Measurements from ENCODE around the gene CCKAR. TPM values are rescaled to one million over a fixed set of nuclear protein-coding genes. Genes with fewer than 3 reads are reported as not detected.
"Not testable (repeated sequence)": the region's sequence is repeated elsewhere in the genome, so short reads cannot be mapped to it uniquely, and the experiment has no call there.

CCKAR gene
- total and polyA plus RNA-seq, 2 donors, result 0.05 to 0.09 TPM

- H3K4me3 ChIP-seq (ENCODE audit: low read length in 2 of 2), result no peak overlapping the region
- H3K27me3 ChIP-seq (ENCODE audit: control insufficient read depth in 2 of 2, insufficient read depth in 1 of 2, low read length in 1 of 2), result no peaks in the 10 kb centered on the region
- no peaks in the 10 kb centered on the region for H3K4me1 ChIP-seq (ENCODE audit: control insufficient read depth in 2 of 2, insufficient read depth in 2 of 2, low read length in 2 of 2)
- DNase-seq (ENCODE audit: low read depth in 6 of 9, low spot score in 9 of 9), result no peak
- H3K9me3 ChIP-seq (ENCODE audit: control insufficient read depth in 2 of 2, insufficient read depth in 1 of 2, low read length in 1 of 2), result no peaks in the 10 kb centered on the region
- H3K27ac ChIP-seq (ENCODE audit: low read depth in 1 of 2, low read length in 1 of 2), result no peak overlapping the region
- H3K36me3 ChIP-seq (ENCODE audit: control insufficient read depth in 2 of 2, insufficient read depth in 2 of 2, low read length in 1 of 2), result no peaks in the 10 kb centered on the region
- WGBS, result 90% methylated on average over 3 of the region's 3 CpGs
Observed at GRCh38 chr4:26522478-26522877, 32.2 kb upstream of the CCKAR start.

GRCh38 chr4:26520728-26521450 is 30.6 kb upstream of the CCKAR start:
- no peaks in the 10 kb centered on the region for H3K9me3 ChIP-seq (ENCODE audit: control insufficient read depth in 2 of 2, insufficient read depth in 1 of 2, low read length in 1 of 2)
- H3K27ac ChIP-seq (ENCODE audit: low read depth in 1 of 2, low read length in 1 of 2), result no peak overlapping the region
- H3K4me3 ChIP-seq (ENCODE audit: low read length in 2 of 2), result no peak overlapping the region
- no peaks in the 10 kb centered on the region for H3K36me3 ChIP-seq (ENCODE audit: control insufficient read depth in 2 of 2, insufficient read depth in 2 of 2, low read length in 1 of 2)
- H3K4me1 ChIP-seq (ENCODE audit: control insufficient read depth in 2 of 2, insufficient read depth in 2 of 2, low read length in 2 of 2), result no peaks in the 10 kb centered on the region
- H3K27me3 ChIP-seq (ENCODE audit: control insufficient read depth in 2 of 2, insufficient read depth in 1 of 2, low read length in 1 of 2), result no peaks in the 10 kb centered on the region
- 94% methylated on average over 7 of the region's 7 CpGs for WGBS
- no peak for DNase-seq (ENCODE audit: low read depth in 6 of 9, low spot score in 9 of 9)

GRCh38 chr4:26515936-26516335 is 25.7 kb upstream of the CCKAR start:
- H3K9me3 ChIP-seq (ENCODE audit: control insufficient read depth in 2 of 2, insufficient read depth in 1 of 2, low read length in 1 of 2), result no peaks in the 10 kb centered on the region
- no peak for DNase-seq (ENCODE audit: low read depth in 6 of 9, low spot score in 9 of 9)
- H3K4me3 ChIP-seq (ENCODE audit: low read length in 2 of 2), result no peak overlapping the region
- H3K4me1 ChIP-seq (ENCODE audit: control insufficient read depth in 2 of 2, insufficient read depth in 2 of 2, low read length in 2 of 2), result no peaks in the 10 kb centered on the region
- no peaks in the 10 kb centered on the region for H3K27me3 ChIP-seq (ENCODE audit: control insufficient read depth in 2 of 2, insufficient read depth in 1 of 2, low read length in 1 of 2)
- 84% methylated on average over 2 of the region's 2 CpGs for WGBS
- no peak overlapping the region for H3K27ac ChIP-seq (ENCODE audit: low read depth in 1 of 2, low read length in 1 of 2)
- H3K36me3 ChIP-seq (ENCODE audit: control insufficient read depth in 2 of 2, insufficient read depth in 2 of 2, low read length in 1 of 2), result no peaks in the 10 kb centered on the region

GRCh38 chr4:26510334-26510964 is 20.2 kb upstream of the CCKAR start:
- no peak overlapping the region for H3K4me3 ChIP-seq (ENCODE audit: low read length in 2 of 2)
- no peaks in the 10 kb centered on the region for H3K4me1 ChIP-seq (ENCODE audit: control insufficient read depth in 2 of 2, insufficient read depth in 2 of 2, low read length in 2 of 2)
- no peaks in the 10 kb centered on the region for H3K36me3 ChIP-seq (ENCODE audit: control insufficient read depth in 2 of 2, insufficient read depth in 2 of 2, low read length in 1 of 2)
- WGBS, result 59% methylated on average over 4 of the region's 4 CpGs
- no peak for DNase-seq (ENCODE audit: low read depth in 6 of 9, low spot score in 9 of 9)
- H3K9me3 ChIP-seq (ENCODE audit: control insufficient read depth in 2 of 2, insufficient read depth in 1 of 2, low read length in 1 of 2), result no peaks in the 10 kb centered on the region
- H3K27me3 ChIP-seq (ENCODE audit: control insufficient read depth in 2 of 2, insufficient read depth in 1 of 2, low read length in 1 of 2), result no peaks in the 10 kb centered on the region
- no peak overlapping the region for H3K27ac ChIP-seq (ENCODE audit: low read depth in 1 of 2, low read length in 1 of 2)

- 94% methylated on average over 8 of the region's 8 CpGs for WGBS
- H3K27ac ChIP-seq (ENCODE audit: low read depth in 1 of 2, low read length in 1 of 2), result no peak overlapping the region
- no peak for DNase-seq (ENCODE audit: low read depth in 6 of 9, low spot score in 9 of 9)
Observed at GRCh38 chr4:26509681-26510333, 19.5 kb upstream of the CCKAR start.

GRCh38 chr4:26507286-26507685 is 17.0 kb upstream of the CCKAR start:
- Histone ChIP-seq H3K27ac (ENCODE audit: low read depth in 1 of 2, low read length in 1 of 2) (no peak overlapping the region), H3K4me3 (ENCODE audit: low read length in 2 of 2) (no peak overlapping the region), H3K4me1 (ENCODE audit: control insufficient read depth in 2 of 2, insufficient read depth in 2 of 2, low read length in 2 of 2) (no peaks in the 10 kb centered on the region), H3K9me3 (ENCODE audit: control insufficient read depth in 2 of 2, insufficient read depth in 1 of 2, low read length in 1 of 2) (no peaks in the 10 kb centered on the region), H3K36me3 (ENCODE audit: control insufficient read depth in 2 of 2, insufficient read depth in 2 of 2, low read length in 1 of 2) (no peaks in the 10 kb centered on the region), H3K27me3 (ENCODE audit: control insufficient read depth in 2 of 2, insufficient read depth in 1 of 2, low read length in 1 of 2) (no peaks in the 10 kb centered on the region)
- WGBS, result 91% methylated on average over 4 of the region's 4 CpGs
- DNase-seq (ENCODE audit: low read depth in 6 of 9, low spot score in 9 of 9), result no peak

More at GRCh38 chr4:26509681-26510333, 19.5 kb upstream of the CCKAR start:
- H3K36me3 ChIP-seq (ENCODE audit: control insufficient read depth in 2 of 2, insufficient read depth in 2 of 2, low read length in 1 of 2), result no peaks in the 10 kb centered on the region
- H3K27me3 ChIP-seq (ENCODE audit: control insufficient read depth in 2 of 2, insufficient read depth in 1 of 2, low read length in 1 of 2), result no peaks in the 10 kb centered on the region
- no peak overlapping the region for H3K4me3 ChIP-seq (ENCODE audit: low read length in 2 of 2)
- no peaks in the 10 kb centered on the region for H3K4me1 ChIP-seq (ENCODE audit: control insufficient read depth in 2 of 2, insufficient read depth in 2 of 2, low read length in 2 of 2)
- H3K9me3 ChIP-seq (ENCODE audit: control insufficient read depth in 2 of 2, insufficient read depth in 1 of 2, low read length in 1 of 2), result no peaks in the 10 kb centered on the region

- no peaks in the 10 kb centered on the region for H3K27me3 ChIP-seq (ENCODE audit: control insufficient read depth in 2 of 2, insufficient read depth in 1 of 2, low read length in 1 of 2)
- no peak overlapping the region for H3K4me3 ChIP-seq (ENCODE audit: low read length in 2 of 2)
- H3K4me1 ChIP-seq (ENCODE audit: control insufficient read depth in 2 of 2, insufficient read depth in 2 of 2, low read length in 2 of 2), result no peaks in the 10 kb centered on the region
- no peak for DNase-seq (ENCODE audit: low read depth in 6 of 9, low spot score in 9 of 9)
- no peaks in the 10 kb centered on the region for H3K9me3 ChIP-seq (ENCODE audit: control insufficient read depth in 2 of 2, insufficient read depth in 1 of 2, low read length in 1 of 2)
- no peaks in the 10 kb centered on the region for H3K36me3 ChIP-seq (ENCODE audit: control insufficient read depth in 2 of 2, insufficient read depth in 2 of 2, low read length in 1 of 2)
- H3K27ac ChIP-seq (ENCODE audit: low read depth in 1 of 2, low read length in 1 of 2), result no peak overlapping the region
- 91% methylated on average over 4 of the region's 4 CpGs for WGBS
Observed at GRCh38 chr4:26503844-26504243, 13.6 kb upstream of the CCKAR start.

GRCh38 chr4:26503427-26503826 is 13.1 kb upstream of the CCKAR start:
- Histone ChIP-seq H3K4me3 (ENCODE audit: low read length in 2 of 2) (no peak overlapping the region), H3K36me3 (ENCODE audit: control insufficient read depth in 2 of 2, insufficient read depth in 2 of 2, low read length in 1 of 2) (no peaks in the 10 kb centered on the region), H3K27ac (ENCODE audit: low read depth in 1 of 2, low read length in 1 of 2) (no peak overlapping the region), H3K27me3 (ENCODE audit: control insufficient read depth in 2 of 2, insufficient read depth in 1 of 2, low read length in 1 of 2) (no peaks in the 10 kb centered on the region), H3K4me1 (ENCODE audit: control insufficient read depth in 2 of 2, insufficient read depth in 2 of 2, low read length in 2 of 2) (no peaks in the 10 kb centered on the region), H3K9me3 (ENCODE audit: control insufficient read depth in 2 of 2, insufficient read depth in 1 of 2, low read length in 1 of 2) (no peaks in the 10 kb centered on the region)
- 91% methylated on average over 5 of the region's 5 CpGs for WGBS
- DNase-seq (ENCODE audit: low read depth in 6 of 9, low spot score in 9 of 9), result no peak

GRCh38 chr4:26500565-26500999 is 10.3 kb upstream of the CCKAR start:
- not testable (repeated sequence) for H3K4me1 ChIP-seq (ENCODE audit: control insufficient read depth in 2 of 2, insufficient read depth in 2 of 2, low read length in 2 of 2); H3K27ac ChIP-seq (ENCODE audit: low read depth in 1 of 2, low read length in 1 of 2); H3K36me3 ChIP-seq (ENCODE audit: control insufficient read depth in 2 of 2, insufficient read depth in 2 of 2, low read length in 1 of 2); H3K27me3 ChIP-seq (ENCODE audit: control insufficient read depth in 2 of 2, insufficient read depth in 1 of 2, low read length in 1 of 2); H3K4me3 ChIP-seq (ENCODE audit: low read length in 2 of 2); DNase-seq (ENCODE audit: low read depth in 6 of 9, low spot score in 9 of 9); H3K9me3 ChIP-seq (ENCODE audit: control insufficient read depth in 2 of 2, insufficient read depth in 1 of 2, low read length in 1 of 2)
- WGBS, result 97% methylated on average over 9 of the region's 9 CpGs

All from thymus (tissue), 11 donors.